Measurements from ENCODE around the gene NPR3.

The NPR3 gene

DNA sequence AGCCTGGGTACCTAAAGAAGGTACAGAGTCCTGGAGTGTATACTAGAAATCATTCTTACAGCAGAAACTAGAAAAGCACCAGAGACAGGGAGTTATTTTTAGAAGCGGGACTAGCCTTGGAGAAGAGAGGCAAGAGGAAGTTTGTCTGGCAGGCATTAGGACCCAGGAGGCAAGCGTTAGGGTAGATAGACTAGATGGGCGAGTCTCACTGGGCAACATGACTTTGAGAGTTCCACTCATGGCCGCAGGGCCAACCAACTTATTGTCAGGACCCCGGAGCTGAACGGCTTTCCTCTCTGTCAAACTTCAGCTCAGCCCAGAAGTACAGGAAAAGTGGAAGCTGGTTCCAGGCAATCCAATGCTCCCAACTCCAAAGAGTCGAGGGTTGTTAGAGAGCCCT, 34.1 kb upstream of the NPR3 start:
- H3K36me3 ChIP-seq (ENCODE audit: control insufficient read depth, insufficient read depth, low read length): no peaks in the 10 kb centered on the region
- H3K79me2 ChIP-seq: no peaks in the 10 kb centered on the region

DNA sequence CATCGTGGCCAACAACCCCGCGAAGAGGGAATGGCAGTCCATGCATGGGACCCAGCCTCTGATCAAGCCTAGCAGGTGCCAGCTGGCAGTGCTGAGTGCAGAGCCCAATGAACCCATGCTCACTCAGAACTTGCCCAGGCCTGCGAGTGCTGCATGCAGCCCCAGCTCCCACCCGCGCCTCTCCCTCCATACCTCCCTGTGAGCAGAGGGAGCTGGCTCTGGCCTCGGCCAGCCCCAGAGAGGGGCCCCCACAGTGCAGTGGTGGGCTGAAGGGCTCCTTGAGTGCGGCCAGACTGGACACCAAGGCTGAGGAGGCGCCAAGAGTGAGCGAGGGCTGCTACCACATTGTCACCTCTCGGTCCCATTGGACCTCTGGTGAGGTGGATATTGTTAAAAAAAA, 32.6 kb upstream of the NPR3 start:
- Histone ChIP-seq H3K9ac (no peak overlapping the region), H3K27ac (no peak overlapping the region), H3K9me3 (ENCODE audit: control insufficient read depth, low read length) (no peaks in the 10 kb centered on the region), H3K79me2 (no peaks in the 10 kb centered on the region), H3K36me3 (ENCODE audit: control insufficient read depth, insufficient read depth, low read length) (no peaks in the 10 kb centered on the region), H3K4me2 (ENCODE audit: low read length) (no peak overlapping the region), H3K27me3 (ENCODE audit: control insufficient read depth, insufficient read depth, low read length) (no peaks in the 10 kb centered on the region), H2AFZ (no peak overlapping the region), H3K4me1 (no peaks in the 10 kb centered on the region), H3K4me3 (ENCODE audit: low read depth, low read length) (no peak overlapping the region)
- TF ChIP-seq CTCF (IDR thresholded peaks at IDR 0.05): no peak

More for the DNA sequence above, 34.1 kb upstream of the NPR3 start:
- Histone ChIP-seq H3K4me2 (ENCODE audit: low read length) (no peak overlapping the region), H3K27me3 (ENCODE audit: control insufficient read depth, insufficient read depth, low read length) (no peaks in the 10 kb centered on the region), H3K9ac (no peak overlapping the region), H3K4me1 (no peaks in the 10 kb centered on the region), H3K27ac (no peak overlapping the region), H3K9me3 (ENCODE audit: control insufficient read depth, low read length) (no peaks in the 10 kb centered on the region), H2AFZ (no peak overlapping the region), H3K4me3 (ENCODE audit: low read depth, low read length) (no peak overlapping the region)
- TF ChIP-seq CTCF (IDR thresholded peaks at IDR 0.05): no peak

- Histone ChIP-seq H3K36me3 (ENCODE audit: control insufficient read depth, insufficient read depth, low read length) (no peaks in the 10 kb centered on the region), H3K27me3 (ENCODE audit: control insufficient read depth, insufficient read depth, low read length) (no peaks in the 10 kb centered on the region), H3K27ac (no peak overlapping the region), H3K4me2 (ENCODE audit: low read length) (no peak overlapping the region), H2AFZ (no peak overlapping the region), H3K9ac (no peak overlapping the region), H3K4me1 (no peaks in the 10 kb centered on the region), H3K79me2 (no peaks in the 10 kb centered on the region), H3K4me3 (ENCODE audit: low read depth, low read length) (no peak overlapping the region), H3K9me3 (ENCODE audit: control insufficient read depth, low read length) (no peaks in the 10 kb centered on the region)
- no peak for TF ChIP-seq CTCF (IDR thresholded peaks at IDR 0.05)
Measured at GRCh38 chr5:32679218-32679617, 31.9 kb upstream of the NPR3 start.

- TF ChIP-seq CTCF (IDR thresholded peaks at IDR 0.05): no peak
- no peak overlapping the region for H2AFZ ChIP-seq
- H3K27me3 ChIP-seq (ENCODE audit: control insufficient read depth, insufficient read depth, low read length): no peaks in the 10 kb centered on the region
- H3K4me2 ChIP-seq (ENCODE audit: low read length): no peak overlapping the region
- no peak overlapping the region for H3K27ac ChIP-seq
- no peaks in the 10 kb centered on the region for H3K4me1 ChIP-seq
- no peaks in the 10 kb centered on the region for H3K36me3 ChIP-seq (ENCODE audit: control insufficient read depth, insufficient read depth, low read length)
- no peak overlapping the region for H3K4me3 ChIP-seq (ENCODE audit: low read depth, low read length)
- no peaks in the 10 kb centered on the region for H3K9me3 ChIP-seq (ENCODE audit: control insufficient read depth, low read length)
- H3K79me2 ChIP-seq: no peaks in the 10 kb centered on the region
- no peak overlapping the region for H3K9ac ChIP-seq
Measured at GRCh38 chr5:32680183-32680582, 30.9 kb upstream of the NPR3 start.

- H3K4me3 ChIP-seq (ENCODE audit: low read depth, low read length): no peak overlapping the region
- TF ChIP-seq CTCF (IDR thresholded peaks at IDR 0.05): no peak
- H3K9ac ChIP-seq: no peak overlapping the region
- no peaks in the 10 kb centered on the region for H3K9me3 ChIP-seq (ENCODE audit: control insufficient read depth, low read length)
- H3K27me3 ChIP-seq (ENCODE audit: control insufficient read depth, insufficient read depth, low read length): no peaks in the 10 kb centered on the region
- H3K36me3 ChIP-seq (ENCODE audit: control insufficient read depth, insufficient read depth, low read length): no peaks in the 10 kb centered on the region
- H2AFZ ChIP-seq: no peak overlapping the region
- H3K4me1 ChIP-seq: no peaks in the 10 kb centered on the region
- H3K27ac ChIP-seq: no peak overlapping the region
- H3K79me2 ChIP-seq: no peaks in the 10 kb centered on the region
- H3K4me2 ChIP-seq (ENCODE audit: low read length): no peak overlapping the region
Measured at GRCh38 chr5:32683125-32683524, 28.0 kb upstream of the NPR3 start.
